HepG2 (cell line): ENCODE data around the gene STK38L. TPM values are rescaled to one million over a fixed set of nuclear protein-coding genes. Genes with fewer than 3 reads are reported as not detected.

Experiments
- ATAC-seq: fragments of 200-7000 bp; cut with Tn5 transposase; 3 replicates; pipeline ENCODE4 v1.9.1; 2020; ENCODE audit warnings: mild to moderate bottlenecking, moderate library complexity
- BruUV-seq: library from RNA; stranded (reverse); fragments of 400-500 nt; replicated peaks from 2 replicates; lab custom pipeline; 2021; lab: Mats Ljungman, UMichigan
- CTCF ChIA-PET: fragments of 300-600 bp; formaldehyde crosslinking; extraction: SDS; loops from one replicate; lab custom pipeline; 2021; ENCODE audit warnings: low total read pairs, inconsistent platforms, low intra/inter-chr PET ratio; lab: Yijun Ruan, JAX
- POLR2A ChIA-PET: fragments of 350-600 bp; sonication (Branson Sonifier 250); formaldehyde crosslinking; loops from one replicate; lab custom pipeline; 2020; ENCODE audit warnings: antibody characterized with exemption, inconsistent platforms; lab: Yijun Ruan, JAX
- DNase-seq: peaks from one replicate; pipeline ENCODE4 v3.0.0-alpha.2; 2015; ENCODE audit warnings: low spot score
- FAIRE-seq: peaks from 3 replicates; lab custom pipeline; 2011; peaks lifted over from hg19 to GRCh38; lab: Jason Lieb, UNC
- H2AFZ ChIP-seq: one replicate; pipeline ENCODE4 v1.6.1; 2011; ENCODE audit warnings: low read length, inconsistent platforms
- H3K27ac ChIP-seq: fragments of 300-600 bp; 3 replicates; pipeline ENCODE4 v1.8.0; 2011; ENCODE audit warnings: mixed run types, mild to moderate bottlenecking, mixed read lengths, low read length, inconsistent platforms; ENCODE audit not compliant: insufficient read depth; ENCODE audit errors: extremely low read length
- H3K27me3 ChIP-seq, 2 experiments: fragments of 200-600 bp in 1 of 2; 2 replicates in 1 of 2; 3 replicates in 1 of 2; pipeline versions ENCODE4 v1.6.0 to v1.8.0; 2011; ENCODE audit warnings: low read length in 2 of 2, mild to moderate bottlenecking in 2 of 2, moderate library complexity in 2 of 2, inconsistent platforms in 1 of 2; ENCODE audit not compliant: insufficient read depth in 2 of 2, control insufficient read depth in 1 of 2
- H3K36me3 ChIP-seq, 2 experiments: fragments of 200-600 bp in 1 of 2; replicated peaks in 1 of 2; 2 replicates in 1 of 2; 3 replicates in 1 of 2; pipeline versions ENCODE4 v1.5.1 to v1.8.0; 2011; ENCODE audit warnings: low read length in 2 of 2, inconsistent platforms in 1 of 2; ENCODE audit not compliant: insufficient read depth in 2 of 2, control insufficient read depth in 1 of 2
- H3K4me1 ChIP-seq: 2 replicates; pipeline ENCODE4 v1.5.1; 2012; ENCODE audit warnings: low read length, inconsistent platforms; ENCODE audit not compliant: insufficient read depth
- H3K4me2 ChIP-seq: 2 replicates; pipeline ENCODE4 v1.6.0; 2011; ENCODE audit warnings: low read depth, low read length, inconsistent platforms
- H3K4me3 ChIP-seq, 3 experiments: fragments of 200-600 bp in 1 of 3; sonication (generic), shearing (Covaris generic) in 1 of 3; replicated peaks in 1 of 3; 2 replicates each; pipeline ENCODE4 v1.5.1; 2011 to 2016; ENCODE audit warnings: low read length in 3 of 3, inconsistent platforms in 2 of 3, low read depth in 2 of 3, mild to moderate bottlenecking in 2 of 3, control low read depth in 1 of 3, mixed read lengths in 1 of 3; ENCODE audit not compliant: insufficient read depth in 1 of 3
- H3K79me2 ChIP-seq: one replicate; pipeline ENCODE4 v1.6.1; 2011; ENCODE audit warnings: low read length, inconsistent platforms; ENCODE audit not compliant: insufficient read depth
- H3K9ac ChIP-seq: 2 replicates; pipeline ENCODE4 v1.6.0; 2011; ENCODE audit warnings: mild to moderate bottlenecking, low read depth, low read length, inconsistent platforms; ENCODE audit not compliant: insufficient read depth
- H3K9me3 ChIP-seq: 2 replicates; pipeline ENCODE4 v1.5.1; 2012; ENCODE audit warnings: mild to moderate bottlenecking, low read length
- H4K20me1 ChIP-seq: 2 replicates; pipeline ENCODE4 v1.6.0; 2011; ENCODE audit warnings: inconsistent platforms, mild to moderate bottlenecking, low read length, moderate library complexity; ENCODE audit not compliant: insufficient read depth
- AHR ChIP-seq: IDR thresholded peaks from 2 replicates; pipeline ENCODE4 v1.6.1; 2018; ENCODE audit warnings: missing genetic modification reagents, missing compliant biosample characterization
- ATF7 ChIP-seq, 2 experiments: fragments of 450-650 bp in 1 of 2; sonication (generic) in 1 of 2; formaldehyde crosslinking in 1 of 2; IDR thresholded peaks; 2 replicates each; pipeline versions ENCODE4 v1.4.0 to v1.6.1; 2016 to 2020; ENCODE audit warnings: antibody characterized with exemption in 1 of 2, mild to moderate bottlenecking in 1 of 2, missing genetic modification reagents in 1 of 2
- DMTF1 ChIP-seq: sonication (generic); formaldehyde crosslinking; IDR thresholded peaks from 2 replicates; pipeline ENCODE4 v1.4.0; 2020; ENCODE audit warnings: mild to moderate bottlenecking, missing genetic modification reagents
- HMG20A ChIP-seq: IDR thresholded peaks from 2 replicates; pipeline ENCODE4 v1.6.1; 2016; ENCODE audit warnings: borderline replicate concordance
- KDM2A ChIP-seq: sonication (generic); formaldehyde crosslinking; IDR thresholded peaks from 2 replicates; pipeline ENCODE4 v1.4.0; 2020; ENCODE audit warnings: low read depth, missing genetic modification reagents, borderline replicate concordance
- KDM5A ChIP-seq: fragments of 200-600 bp; sonication (generic); IDR thresholded peaks from 2 replicates; pipeline ENCODE4 v1.7.0; 2018; ENCODE audit warnings: antibody characterized with exemption, mild to moderate bottlenecking, low read length, borderline replicate concordance
- POLR2AphosphoS2 ChIP-seq: IDR thresholded peaks from 2 replicates; pipeline ENCODE4 v1.6.1; 2011; ENCODE audit warnings: low read depth, low read length, improper control_type of control experiment
- SP2 ChIP-seq: sonication (generic); formaldehyde crosslinking; IDR thresholded peaks from 2 replicates; pipeline ENCODE4 v1.5.1; 2020; ENCODE audit warnings: mild to moderate bottlenecking, missing genetic modification reagents
- TEAD2 ChIP-seq: sonication (generic); formaldehyde crosslinking; IDR thresholded peaks from 2 replicates; pipeline ENCODE4 v1.9.0; 2021; ENCODE audit warnings: missing genetic modification reagents
- YEATS2 ChIP-seq: sonication (generic); formaldehyde crosslinking; IDR thresholded peaks from 2 replicates; pipeline ENCODE4 v1.4.0; 2020; ENCODE audit warnings: missing genetic modification reagents, borderline replicate concordance
- ZNF850 ChIP-seq: sonication (generic); formaldehyde crosslinking; conservative IDR thresholded peaks from 2 replicates; pipeline ENCODE4 v1.9.0; 2021; ENCODE audit warnings: mild to moderate bottlenecking, missing genetic modification reagents
- WGBS: methylation state at CpG from one replicate; pipeline ENCODE4 v1.1.6; 2017; ENCODE audit warnings: low lambda C conversion rate; 5-methylcytosine and 5-hydroxymethylcytosine counted together
- in situ Hi-C: cut with HindIII; loops from 2 replicates; pipeline ENCODE4 v1.10.0; 2017; ENCODE audit warnings: low pct_unique_long_range_greater_than_20kb; ENCODE audit not compliant: extremely low pct_ligation_motif_present
- intact Hi-C: fragments of 100-400 bp; cut with micrococcal nuclease; formaldehyde crosslinking; loops from one replicate; pipeline ENCODE4 v1.10.0; 2022; ENCODE audit not compliant: unreplicated experiment
- polyA plus RNA-seq, 8 experiments: library from polyadenylated mRNA; depleted of rRNA in 3 of 8; stranded (reverse) in 7 of 8; unstranded in 1 of 8; fragments of >200 nt; fragmentation: Illumina TruSeq in 4 of 8; extraction: Trizol in 4 of 8; gene quantifications; 2 replicates each; pipeline versions ENCODE4 v1.2.1 to v1.2.3, GENCODE V29; 2011 to 2016; ENCODE audit warnings: low read depth in 4 of 8, missing spikeins in 1 of 8, mixed read lengths in 1 of 8; ENCODE audit not compliant: insufficient read depth in 1 of 8
- total RNA-seq, 5 experiments: library from RNA; depleted of rRNA; stranded (reverse); fragments of >200 nt; fragmentation: Illumina TruSeq; extraction: Trizol; gene quantifications; 2 replicates each; pipeline ENCODE4 v1.2.3, GENCODE V29; 2016; ENCODE audit warnings: low read depth in 1 of 5

The STK38L gene
- total and polyA plus RNA-seq, 2 of the 13 experiments (the other 11 are each of a cell fraction or from before 2014, with no cell fraction given), result 6.1 to 26.4 TPM

- TF ChIP-seq YEATS2 (no peak), POLR2AphosphoS2 (no peak), ZNF850 (CRISPR knock-in tag) (no peak), SP2 (no peak), TEAD2 (no peak)
Observed at GRCh38 chr12:27324530-27324929, 80.4 kb downstream of the STK38L start (continued).

DNA sequence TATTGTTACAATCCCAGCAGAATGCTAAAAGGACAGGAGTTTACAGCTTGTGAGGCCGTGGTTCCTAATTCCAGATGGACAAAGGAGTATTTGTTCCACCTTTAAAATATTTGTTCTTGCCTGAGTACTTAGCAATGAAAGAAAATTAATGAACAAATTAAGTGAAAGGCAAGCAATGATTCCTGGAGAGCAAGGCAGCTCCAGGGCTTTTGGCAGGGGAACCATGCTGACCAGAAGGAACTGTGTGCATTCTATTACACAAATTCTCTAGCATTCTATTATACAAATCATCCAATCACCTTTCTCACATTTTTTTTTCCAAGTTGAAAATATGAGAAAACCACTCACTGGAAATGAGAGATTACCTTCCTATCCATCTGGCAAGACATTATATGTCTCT lies 86.8 kb downstream of the STK38L start:
- H3K4me3 ChIP-seq, result no peak overlapping the region

More for the DNA sequence above, 86.8 kb downstream of the STK38L start:
- Histone ChIP-seq H3K79me2 (peaks cover 11% of the 10 kb centered on the region), H3K9ac (no peak overlapping the region), H4K20me1 (no peaks in the 10 kb centered on the region), H3K27me3 (no peaks in the 10 kb centered on the region; a peak in 1 of 5 replicates), H3K4me1 (peaks cover 42% of the 10 kb centered on the region), H3K9me3 (no peaks in the 10 kb centered on the region), H3K27ac (no peak overlapping the region), H3K36me3 (no peaks in the 10 kb centered on the region), H3K4me2 (peak overlapping the region; percentile 93), H2AFZ (no peak overlapping the region)
- ATAC-seq, result no peak
- TF ChIP-seq HMG20A (CRISPR knock-in tag), result no peak
- TF ChIP-seq KDM2A (CRISPR knock-in tag), result no peak
- TF ChIP-seq DMTF1 (CRISPR knock-in tag), result no peak
- no peak for TF ChIP-seq ATF7 (IDR thresholded peaks at IDR 0.05)
- no peak for TF ChIP-seq ATF7 (CRISPR knock-in tag; IDR thresholded peaks at IDR 0.05)
- TF ChIP-seq KDM5A, result no peak
- TF ChIP-seq AHR (CRISPR knock-in tag), result no peak
- in situ Hi-C loops, result no loop called here
- no peak for DNase-seq
- FAIRE-seq, result no peak
- BruUV-seq, result no TSS peak
- intact Hi-C loops, result loop anchor here (5.0 kb wide), 1 partner anchor 306 kb away; no protein-coding TSS in a partner anchor
- ChIA-PET POLR2A (no interaction called here), CTCF (no interaction called here)
- WGBS, result 20% methylated on average over 1 of the region's 1 CpG
